ENCODE measurements around the gene ISG20L2. TPM values are rescaled to one million over a fixed set of nuclear protein-coding genes. Genes with fewer than 3 reads are reported as not detected.
A peak's percentile ranks its signal among the peaks of the same experiment; 100 is the strongest.

Gene ISG20L2
- total RNA-seq, 2 experiments from 2014 or later: 44.2 to 50.9 TPM

GRCh38 chr1:156746728-156747631, 18.4 kb upstream of the ISG20L2 start:
- ATAC-seq (ENCODE audit: poor library complexity) (no peak), DNase-seq (peak; percentile 19 to 84 (median 55))
- Histone ChIP-seq H3K36me3 (ENCODE audit: insufficient read depth, low read length) (peaks cover 31% of the 10 kb centered on the region), H3K27ac (ENCODE audit: low read depth in 1 of 2, low read length in 2 of 2) (peak overlapping the region; percentile 73 to 90), H3K27me3 (ENCODE audit: control insufficient read depth in 1 of 2, insufficient read depth in 2 of 2, low read length in 2 of 2) (no peaks in the 10 kb centered on the region), H3K4me3 (ENCODE audit: low read length) (peak overlapping the region; percentile 97), H3K4me1 (ENCODE audit: insufficient read depth, low read length) (peaks cover 61% of the 10 kb centered on the region), H3K9me3 (ENCODE audit: control insufficient read depth in 1 of 2, insufficient read depth in 1 of 2, low read length in 2 of 2) (peaks cover 0 to 3% of the 10 kb centered on the region in 2 experiments)
- POLR2A ChIA-PET: interaction anchor here (0.9 to 1.8 kb wide), 4 partner anchors 9 to 20 kb away, joined by 3 to 13 read pairs (median 6); partner anchors contain the start of genes ISG20L2, METTL25B and PRCC
- Mint-ChIP-seq H3K4me3 (peak overlapping the region; percentile 96), H3K27ac (peak overlapping the region; percentile 85), H3K9me3 (no peaks in the 10 kb centered on the region), H3K4me1 (ENCODE audit: low read depth) (peaks cover 61% of the 10 kb centered on the region), H3K27me3 (no peaks in the 10 kb centered on the region), H3K36me3 (ENCODE audit: low read depth) (peaks cover 55% of the 10 kb centered on the region)
- CTCF ChIA-PET: interaction anchor here (1.5 to 1.7 kb wide), 2 partner anchors 20 to 21 kb away, joined by 4 to 7 read pairs; partner anchors contain the start of gene PRCC
- no peak for TF ChIP-seq CTCF (IDR thresholded peaks at IDR 0.05)
- intact Hi-C loops (cut with DNase I, micrococcal nuclease): loop anchor here in 1 of 2 experiments (10.0 kb wide), 1 partner anchor 532 kb away; the partner anchor contains the start of gene PMF1

- intact Hi-C loops (cut with DNase I, micrococcal nuclease): loop anchor here in 1 of 2 experiments (10.0 kb wide), 1 partner anchor 532 kb away; the partner anchor contains the start of gene PMF1
- Histone ChIP-seq H3K27me3 (ENCODE audit: control insufficient read depth in 1 of 2, insufficient read depth in 2 of 2, low read length in 2 of 2) (no peaks in the 10 kb centered on the region), H3K36me3 (ENCODE audit: insufficient read depth, low read length) (peaks cover 32% of the 10 kb centered on the region), H3K9me3 (ENCODE audit: control insufficient read depth in 1 of 2, insufficient read depth in 1 of 2, low read length in 2 of 2) (peaks cover 0 to 3% of the 10 kb centered on the region in 2 experiments), H3K27ac (ENCODE audit: low read depth in 1 of 2, low read length in 2 of 2) (peak overlapping the region; percentile 73 to 90), H3K4me1 (ENCODE audit: insufficient read depth, low read length) (peaks cover 67% of the 10 kb centered on the region), H3K4me3 (ENCODE audit: low read length) (peak overlapping the region; percentile 97)
- ChIA-PET CTCF (no interaction called here), POLR2A (interaction anchor here (1.1 to 1.9 kb wide), 2 partner anchors 17 to 21 kb away, joined by 5 read pairs; partner anchors contain the start of gene PRCC)
- Mint-ChIP-seq H3K27ac (peak overlapping the region; percentile 85), H3K27me3 (no peaks in the 10 kb centered on the region), H3K36me3 (ENCODE audit: low read depth) (peaks cover 53% of the 10 kb centered on the region), H3K4me1 (ENCODE audit: low read depth) (peaks cover 66% of the 10 kb centered on the region), H3K9me3 (peaks cover under 1% of the 10 kb centered on the region), H3K4me3 (peak overlapping the region; percentile 74)
- ATAC-seq (ENCODE audit: poor library complexity) (no peak), DNase-seq (peak in 1 of 14 experiments; percentile 43)
- no peak for TF ChIP-seq CTCF (IDR thresholded peaks at IDR 0.05)
Measured at GRCh38 chr1:156746406-156746727, 17.8 kb upstream of the ISG20L2 start.

GRCh38 chr1:156745881-156746280, 17.3 kb upstream of the ISG20L2 start:
- peaks cover 70% of the 10 kb centered on the region for H3K4me1 Mint-ChIP-seq (ENCODE audit: low read depth)
- H3K9me3 Mint-ChIP-seq: peaks cover 2% of the 10 kb centered on the region
- CTCF ChIA-PET: interaction anchor here (1.3 kb wide), 1 partner anchor 20 kb away, joined by 5 read pairs; no protein-coding TSS in a partner anchor
- Histone ChIP-seq H3K4me1 (ENCODE audit: insufficient read depth, low read length) (peaks cover 71% of the 10 kb centered on the region), H3K27me3 (ENCODE audit: control insufficient read depth in 1 of 2, insufficient read depth in 2 of 2, low read length in 2 of 2) (no peaks in the 10 kb centered on the region), H3K9me3 (ENCODE audit: control insufficient read depth in 1 of 2, insufficient read depth in 1 of 2, low read length in 2 of 2) (peaks cover 0 to 3% of the 10 kb centered on the region in 2 experiments), H3K36me3 (ENCODE audit: insufficient read depth, low read length) (peaks cover 32% of the 10 kb centered on the region), H3K27ac (ENCODE audit: low read depth in 1 of 2, low read length in 2 of 2) (peak overlapping the region; percentile 73 to 90), H3K4me3 (ENCODE audit: low read length) (no peak overlapping the region)
- intact Hi-C loops (cut with DNase I, micrococcal nuclease): loop anchor here in 1 of 2 experiments (10.0 kb wide), 1 partner anchor 531 kb away; the partner anchor contains the start of gene PMF1
- TF ChIP-seq CTCF (IDR thresholded peaks at IDR 0.05): no peak
- H3K36me3 Mint-ChIP-seq (ENCODE audit: low read depth): peaks cover 58% of the 10 kb centered on the region
- DNase-seq (no peak), ATAC-seq (ENCODE audit: poor library complexity) (no peak)
- H3K4me3 Mint-ChIP-seq: peak overlapping the region; percentile 8
- peak overlapping the region; percentile 85 for H3K27ac Mint-ChIP-seq
- POLR2A ChIA-PET: interaction anchor here (1.1 to 1.9 kb wide), 2 partner anchors 17 to 22 kb away, joined by 5 read pairs; partner anchors contain the start of gene PRCC
- H3K27me3 Mint-ChIP-seq: no peaks in the 10 kb centered on the region
